H9 (cell line): ENCODE results near the gene DCAF8. TPM values are rescaled to one million over a fixed set of nuclear protein-coding genes. Genes with fewer than 3 reads are reported as not detected.

Experiments
- DNase-seq: peaks from one replicate; pipeline ENCODE4 v3.0.0-alpha.2; 2017
- H2AFZ ChIP-seq: one replicate; pipeline ENCODE4 v1.6.1; 2013; ENCODE audit warnings: mild to moderate bottlenecking, low read length, control low read depth, moderate library complexity
- H2AK5ac ChIP-seq: 2 replicates; pipeline ENCODE4 v1.6.1; 2013; ENCODE audit warnings: low read length, control low read depth, mixed read lengths; ENCODE audit not compliant: insufficient read length
- H2BK120ac ChIP-seq: one replicate; pipeline ENCODE4 v1.6.1; 2013; ENCODE audit warnings: low read depth, mild to moderate bottlenecking, low read length, control low read depth, inconsistent platforms; ENCODE audit not compliant: poor library complexity, severe bottlenecking
- H2BK12ac ChIP-seq: 2 replicates; pipeline ENCODE4 v1.6.1; 2013; ENCODE audit warnings: low read length, control low read depth, mixed read lengths, low read depth; ENCODE audit not compliant: insufficient read length
- H2BK15ac ChIP-seq: 2 replicates; pipeline ENCODE4 v1.6.1; 2013; ENCODE audit warnings: low read depth, low read length, control low read depth
- H2BK20ac ChIP-seq: one replicate; pipeline ENCODE4 v1.6.1; 2013; ENCODE audit warnings: low read depth, mild to moderate bottlenecking, low read length, control low read depth, inconsistent platforms; ENCODE audit not compliant: poor library complexity, severe bottlenecking
- H2BK5ac ChIP-seq: 2 replicates; pipeline ENCODE4 v1.6.1; 2013; ENCODE audit warnings: low read length, control low read depth, mixed read lengths; ENCODE audit not compliant: insufficient read length
- H3K14ac ChIP-seq: 2 replicates; pipeline ENCODE4 v1.6.1; 2013; ENCODE audit warnings: low read length, control low read depth; ENCODE audit not compliant: insufficient read depth
- H3K18ac ChIP-seq: 2 replicates; pipeline ENCODE4 v1.6.1; 2013; ENCODE audit warnings: low read depth, mild to moderate bottlenecking, mixed read lengths, low read length, control low read depth; ENCODE audit not compliant: insufficient read length
- H3K23ac ChIP-seq: 2 replicates; pipeline ENCODE4 v1.6.1; 2013; ENCODE audit warnings: low read length, control low read depth, mixed read lengths, low read depth; ENCODE audit not compliant: insufficient read length
- H3K23me2 ChIP-seq: 2 replicates; pipeline ENCODE4 v1.6.1; 2013; ENCODE audit warnings: low read depth, mild to moderate bottlenecking, mixed read lengths, low read length, control low read depth; ENCODE audit not compliant: insufficient read length, poor library complexity, severe bottlenecking
- H3K27ac ChIP-seq: 2 replicates; pipeline ENCODE4 v1.5.1; 2013; ENCODE audit warnings: low read length, control low read depth, mixed read lengths, low read depth; ENCODE audit not compliant: insufficient read length
- H3K27me3 ChIP-seq: 2 replicates; pipeline ENCODE4 v1.6.1; 2013; ENCODE audit warnings: low read length, control low read depth, inconsistent platforms; ENCODE audit not compliant: insufficient read depth
- H3K4ac ChIP-seq: 2 replicates; pipeline ENCODE4 v1.6.1; 2013; ENCODE audit warnings: low read depth, mild to moderate bottlenecking, control low read depth, inconsistent platforms, low read length, moderate library complexity
- H3K4me1 ChIP-seq: 2 replicates; pipeline ENCODE4 v1.6.1; 2013; ENCODE audit warnings: low read length, control low read depth, inconsistent platforms; ENCODE audit not compliant: insufficient read depth
- H3K4me2 ChIP-seq: 2 replicates; pipeline ENCODE4 v1.6.1; 2013; ENCODE audit warnings: low read length, control low read depth, mixed read lengths; ENCODE audit not compliant: insufficient read length, insufficient read depth
- H3K56ac ChIP-seq: 2 replicates; pipeline ENCODE4 v1.6.1; 2013; ENCODE audit warnings: low read depth, mild to moderate bottlenecking, mixed read lengths, low read length, control low read depth; ENCODE audit not compliant: insufficient read length
- H3K79me1 ChIP-seq: 2 replicates; pipeline ENCODE4 v1.6.1; 2013; ENCODE audit warnings: low read depth, mild to moderate bottlenecking, moderate library complexity, low read length, control low read depth, inconsistent platforms; ENCODE audit not compliant: insufficient read depth, poor library complexity, severe bottlenecking
- H3K79me2 ChIP-seq: 2 replicates; pipeline ENCODE4 v1.6.1; 2013; ENCODE audit warnings: low read length, control low read depth, inconsistent platforms; ENCODE audit not compliant: insufficient read depth
- H3K9ac ChIP-seq: 2 replicates; pipeline ENCODE4 v1.6.1; 2013; ENCODE audit warnings: low read length, control low read depth, mixed read lengths; ENCODE audit not compliant: insufficient read length; ENCODE audit errors: extremely low read depth
- H3K9me3 ChIP-seq: one replicate; pipeline ENCODE4 v1.6.1; 2013; ENCODE audit warnings: low read depth, low read length, inconsistent platforms; ENCODE audit not compliant: control insufficient read depth
- H3T11ph ChIP-seq: one replicate; pipeline ENCODE4 v1.6.1; 2013; ENCODE audit warnings: mild to moderate bottlenecking, low read length, control low read depth, inconsistent platforms
- H4K20me1 ChIP-seq: one replicate; pipeline ENCODE4 v1.6.1; 2013; ENCODE audit not compliant: control insufficient read depth, insufficient read length, insufficient read depth
- H4K5ac ChIP-seq: 2 replicates; pipeline ENCODE4 v1.6.1; 2013; ENCODE audit warnings: low read depth, mild to moderate bottlenecking, mixed read lengths, low read length, control low read depth; ENCODE audit not compliant: insufficient read length
- H4K8ac ChIP-seq: replicated peaks from 2 replicates; pipeline ENCODE4 v1.6.1; 2013; ENCODE audit warnings: low read length, control low read depth, mixed read lengths, low read depth; ENCODE audit not compliant: insufficient read length
- H4K91ac ChIP-seq: 2 replicates; pipeline ENCODE4 v1.6.1; 2013; ENCODE audit warnings: low read depth, mild to moderate bottlenecking, moderate library complexity, mixed read lengths, low read length, control low read depth; ENCODE audit not compliant: insufficient read length
- H3K27ac Mint-ChIP-seq, 3 experiments: 2 replicates in 2 of 3; 3 replicates in 1 of 3; pipeline ENCODE4 v1.8.0; 2020 to 2021; ENCODE audit warnings: mixed read lengths in 3 of 3, mild to moderate bottlenecking in 1 of 3, moderate library complexity in 1 of 3
- H3K27me3 Mint-ChIP-seq: 2 replicates; pipeline ENCODE4 v1.8.0; 2021; ENCODE audit warnings: low read depth, mild to moderate bottlenecking, moderate library complexity, mixed read lengths
- H3K36me3 Mint-ChIP-seq, 3 experiments: 2 replicates in 2 of 3; 3 replicates in 1 of 3; pipeline ENCODE4 v1.8.0; 2020 to 2021; ENCODE audit warnings: low read depth in 3 of 3, mixed read lengths in 3 of 3; ENCODE audit not compliant: insufficient read depth in 1 of 3
- H3K4me1 Mint-ChIP-seq, 2 experiments: 2 replicates each; pipeline ENCODE4 v1.8.0; 2020; ENCODE audit warnings: mixed read lengths in 2 of 2
- H3K4me3 Mint-ChIP-seq, 2 experiments: 2 replicates in 1 of 2; 3 replicates in 1 of 2; pipeline ENCODE4 v1.8.0; 2020 to 2021; ENCODE audit warnings: mild to moderate bottlenecking in 2 of 2, mixed read lengths in 2 of 2, moderate library complexity in 1 of 2
- H3K9me3 Mint-ChIP-seq, 2 experiments: 2 replicates in 1 of 2; 3 replicates in 1 of 2; pipeline ENCODE4 v1.8.0; 2020; ENCODE audit warnings: mild to moderate bottlenecking in 2 of 2, mixed read lengths in 2 of 2, moderate library complexity in 1 of 2
- WGBS: extraction: QIAGEN DNeasy Blood & Tissue Kit; methylation state at CpG from one replicate; pipeline ENCODE4 v1.1.7; 2013; ENCODE audit warnings: missing lambda C conversion rate, low lambda C conversion rate, mixed read lengths; ENCODE audit not compliant: insufficient read length; ENCODE audit errors: extremely low coverage; 5-methylcytosine and 5-hydroxymethylcytosine counted together
- total RNA-seq: library from RNA; stranded (reverse); gene quantifications from 2 replicates; pipeline ENCODE4 v1.2.1, GENCODE V29; 2021
- TF ChIP-seq, protein P1 (sequence below): fragments of 200-600 bp; sonication (generic); conservative IDR thresholded peaks from 3 replicates; pipeline ENCODE4 v1.8.0; 2021; ENCODE audit warnings: antibody characterized with exemption, mild to moderate bottlenecking

The DCAF8 gene
- total RNA-seq, 1 experiment from 2014 or later: 106 TPM

DNA sequence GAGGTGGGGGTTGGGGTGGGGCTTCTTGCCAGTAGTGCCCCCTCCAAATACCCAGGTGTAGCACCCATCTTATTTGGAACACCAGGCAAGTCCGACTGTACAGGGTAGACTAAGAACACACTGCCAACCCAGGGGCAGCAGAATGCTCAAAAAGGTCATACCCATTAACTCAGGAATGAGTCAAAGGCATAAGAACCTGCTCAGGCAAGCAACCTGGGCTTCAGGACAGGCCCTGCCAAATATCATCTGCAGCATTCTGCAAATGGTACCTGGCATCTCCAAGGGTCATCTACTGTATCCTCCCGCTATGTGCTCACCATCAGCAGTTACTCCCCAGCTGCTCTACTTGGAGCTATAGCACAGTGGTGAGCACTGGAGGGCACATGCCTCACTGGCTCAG is 37.7 kb downstream of the DCAF8 start:
- Mint-ChIP-seq H3K4me3 (no peak overlapping the region), H3K9me3 (no peaks in the 10 kb centered on the region), H3K4me1 (peaks cover 11 to 14% of the 10 kb centered on the region in 2 experiments), H3K27ac (no peak overlapping the region), H3K27me3 (no peaks in the 10 kb centered on the region), H3K36me3 (peaks cover 20 to 69% (median 29%) of the 10 kb centered on the region in 3 experiments; a peak in 6 of 7 replicates)
- no peaks in the 10 kb centered on the region for H3K79me2 ChIP-seq
- no peak overlapping the region for H2BK12ac ChIP-seq
- no peak overlapping the region for H3K4ac ChIP-seq
- H3K23me2 ChIP-seq: no peaks in the 10 kb centered on the region
- no peak overlapping the region for H3K4me2 ChIP-seq
- H2BK20ac ChIP-seq: no peak overlapping the region
- H3K4me1 ChIP-seq: no peaks in the 10 kb centered on the region
- no peaks in the 10 kb centered on the region for H3K27me3 ChIP-seq
- no peak overlapping the region for H2AK5ac ChIP-seq
- H3K14ac ChIP-seq: no peak overlapping the region
- no peak overlapping the region for H3K18ac ChIP-seq
- H4K5ac ChIP-seq: no peak overlapping the region
- H3K9me3 ChIP-seq: no peaks in the 10 kb centered on the region
- no peak overlapping the region for H3K27ac ChIP-seq
- no peak overlapping the region for H3K56ac ChIP-seq
- H4K20me1 ChIP-seq: no peaks in the 10 kb centered on the region
- no peak overlapping the region for H4K8ac ChIP-seq
- no peak overlapping the region for H3K9ac ChIP-seq
- TF ChIP-seq, protein P1, sequence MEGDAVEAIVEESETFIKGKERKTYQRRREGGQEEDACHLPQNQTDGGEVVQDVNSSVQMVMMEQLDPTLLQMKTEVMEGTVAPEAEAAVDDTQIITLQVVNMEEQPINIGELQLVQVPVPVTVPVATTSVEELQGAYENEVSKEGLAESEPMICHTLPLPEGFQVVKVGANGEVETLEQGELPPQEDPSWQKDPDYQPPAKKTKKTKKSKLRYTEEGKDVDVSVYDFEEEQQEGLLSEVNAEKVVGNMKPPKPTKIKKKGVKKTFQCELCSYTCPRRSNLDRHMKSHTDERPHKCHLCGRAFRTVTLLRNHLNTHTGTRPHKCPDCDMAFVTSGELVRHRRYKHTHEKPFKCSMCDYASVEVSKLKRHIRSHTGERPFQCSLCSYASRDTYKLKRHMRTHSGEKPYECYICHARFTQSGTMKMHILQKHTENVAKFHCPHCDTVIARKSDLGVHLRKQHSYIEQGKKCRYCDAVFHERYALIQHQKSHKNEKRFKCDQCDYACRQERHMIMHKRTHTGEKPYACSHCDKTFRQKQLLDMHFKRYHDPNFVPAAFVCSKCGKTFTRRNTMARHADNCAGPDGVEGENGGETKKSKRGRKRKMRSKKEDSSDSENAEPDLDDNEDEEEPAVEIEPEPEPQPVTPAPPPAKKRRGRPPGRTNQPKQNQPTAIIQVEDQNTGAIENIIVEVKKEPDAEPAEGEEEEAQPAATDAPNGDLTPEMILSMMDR: no peak
- no peak overlapping the region for H2AFZ ChIP-seq
- H2BK120ac ChIP-seq: no peak overlapping the region
- WGBS: no CpG with 5 or more reads among the region's 2 CpGs
- no peak for DNase-seq
- H3T11ph ChIP-seq: no peak overlapping the region
- H2BK15ac ChIP-seq: no peak overlapping the region
- H4K91ac ChIP-seq: no peak overlapping the region
- no peak overlapping the region for H3K23ac ChIP-seq
- H3K79me1 ChIP-seq: no peaks in the 10 kb centered on the region
- no peak overlapping the region for H2BK5ac ChIP-seq
